H1 (cell line): ENCODE measurements around the gene SMYD3. TPM values are rescaled to one million over a fixed set of nuclear protein-coding genes. Genes with fewer than 3 reads are reported as not detected.

Experiments
- CTCF ChIA-PET: fragments of 300-600 bp; sonication (Branson Sonifier 250); formaldehyde crosslinking; loops from one replicate; lab custom pipeline; 2021; ENCODE audit not compliant: partially characterized antibody; lab: Charles Lee
- POLR2A ChIA-PET: fragments of 300-600 bp; sonication (Branson Sonifier 250); formaldehyde crosslinking; loops from one replicate; lab custom pipeline; 2021; ENCODE audit warnings: inconsistent platforms; ENCODE audit not compliant: partially characterized antibody; lab: Charles Lee
- DNase-seq, 2 experiments: peaks; one replicate each; pipeline versions ENCODE4 v3.0.0 to v3.0.0-alpha.2; 2010 to 2022; ENCODE audit warnings: low spot score in 2 of 2, low read depth in 1 of 2, mixed read lengths in 1 of 2
- FAIRE-seq: peaks from 2 replicates; lab custom pipeline; 2011; peaks lifted over from hg19 to GRCh38; lab: Jason Lieb, UNC
- H2AFZ ChIP-seq: 2 replicates; pipeline ENCODE4 v1.8.1; 2012; ENCODE audit warnings: low read length, inconsistent platforms
- H2AK5ac ChIP-seq: 2 replicates; pipeline ENCODE4 v1.6.1; 2013; ENCODE audit warnings: low read depth, low read length
- H2BK120ac ChIP-seq: replicated peaks from 2 replicates; pipeline ENCODE3; 2013; ENCODE audit warnings: low read depth, low read length, inconsistent platforms
- H2BK12ac ChIP-seq: 2 replicates; pipeline ENCODE4 v1.6.1; 2013; ENCODE audit warnings: low read depth, low read length
- H2BK15ac ChIP-seq: 2 replicates; pipeline ENCODE4 v1.6.1; 2013; ENCODE audit warnings: low read length
- H2BK20ac ChIP-seq: 2 replicates; pipeline ENCODE4 v1.6.1; 2013; ENCODE audit warnings: low read length
- H2BK5ac ChIP-seq: 2 replicates; pipeline ENCODE4 v1.6.1; 2013; ENCODE audit warnings: low read depth, low read length
- H3K14ac ChIP-seq: 2 replicates; pipeline ENCODE4 v1.6.1; 2013; ENCODE audit warnings: inconsistent platforms; ENCODE audit not compliant: insufficient read length
- H3K18ac ChIP-seq: 2 replicates; pipeline ENCODE4 v1.6.1; 2013; ENCODE audit warnings: low read length; ENCODE audit errors: extremely low read depth
- H3K23ac ChIP-seq: 2 replicates; pipeline ENCODE4 v1.6.1; 2013; ENCODE audit warnings: inconsistent platforms; ENCODE audit not compliant: insufficient read length
- H3K23me2 ChIP-seq: 2 replicates; pipeline ENCODE4 v1.6.1; 2013; ENCODE audit warnings: low read depth, low read length
- H3K27ac ChIP-seq: 2 replicates; pipeline ENCODE4 v1.6.1; 2011; ENCODE audit warnings: low read depth, low read length, inconsistent platforms
- H3K27me3 ChIP-seq, 4 experiments: replicated peaks in 1 of 4; 1 replicate in 1 of 4; 2 replicates in 3 of 4; pipeline versions ENCODE4 v1.6.1 to v1.8.1; 2011 to 2013; ENCODE audit warnings: low read length in 3 of 4, mild to moderate bottlenecking in 3 of 4, inconsistent platforms in 2 of 4, mixed read lengths in 2 of 4, moderate library complexity in 1 of 4; ENCODE audit not compliant: control insufficient read depth in 3 of 4, insufficient read depth in 3 of 4; ENCODE audit errors: extremely low read depth in 1 of 4
- H3K36me3 ChIP-seq, 4 experiments: 2 replicates each; pipeline versions ENCODE4 v1.6.1 to v1.8.1; 2011 to 2013; ENCODE audit warnings: mild to moderate bottlenecking in 4 of 4, low read length in 3 of 4, moderate library complexity in 2 of 4, control low read depth in 1 of 4, inconsistent platforms in 1 of 4; ENCODE audit not compliant: insufficient read depth in 4 of 4, control insufficient read depth in 2 of 4
- H3K4ac ChIP-seq: replicated peaks from 2 replicates; pipeline ENCODE3; 2013; ENCODE audit warnings: low read length, low read depth, mixed read lengths, inconsistent platforms; ENCODE audit not compliant: insufficient read length
- H3K4me1 ChIP-seq, 4 experiments: replicated peaks in 1 of 4; 1 replicate in 1 of 4; 2 replicates in 3 of 4; pipeline versions ENCODE4 v1.6.1 to v1.8.1; 2011 to 2013; ENCODE audit warnings: low read length in 3 of 4, inconsistent platforms in 2 of 4, mixed read lengths in 1 of 4; ENCODE audit not compliant: insufficient read depth in 4 of 4, control insufficient read depth in 3 of 4
- H3K4me2 ChIP-seq, 2 experiments: 2 replicates each; pipeline versions ENCODE4 v1.6.1 to v1.8.1; 2011 to 2013; ENCODE audit warnings: low read depth in 2 of 2, low read length in 2 of 2, control low read depth in 1 of 2, inconsistent platforms in 1 of 2, mild to moderate bottlenecking in 1 of 2; ENCODE audit not compliant: insufficient read depth in 1 of 2
- H3K4me3 ChIP-seq, 4 experiments: fragments of 200-600, 300-600 bp in 1 of 4; sonication (generic), shearing (Covaris generic), sonication (Bioruptor Twin) in 1 of 4; 2 replicates each; pipeline versions ENCODE4 v1.5.1 to v1.8.1; 2011 to 2016; ENCODE audit warnings: low read length in 4 of 4, low read depth in 3 of 4, control low read depth in 2 of 4, inconsistent platforms in 2 of 4, mild to moderate bottlenecking in 2 of 4, mixed read lengths in 1 of 4, moderate library complexity in 1 of 4; ENCODE audit not compliant: insufficient read depth in 2 of 4; ENCODE audit errors: extremely low read depth in 1 of 4
- H3K56ac ChIP-seq: replicated peaks from 2 replicates; pipeline ENCODE3; 2013; ENCODE audit warnings: low read depth, mild to moderate bottlenecking, mixed read lengths, low read length, inconsistent platforms; ENCODE audit not compliant: insufficient read length
- H3K79me1 ChIP-seq: 2 replicates; pipeline ENCODE4 v1.6.1; 2013; ENCODE audit warnings: low read depth, low read length, control low read depth
- H3K79me2 ChIP-seq, 2 experiments: 2 replicates each; pipeline versions ENCODE4 v1.6.1 to v1.8.1; 2012 to 2013; ENCODE audit warnings: low read length in 2 of 2, mild to moderate bottlenecking in 2 of 2, inconsistent platforms in 1 of 2; ENCODE audit not compliant: insufficient read depth in 2 of 2, control insufficient read depth in 1 of 2
- H3K9ac ChIP-seq, 4 experiments: replicated peaks in 1 of 4; 1 replicate in 1 of 4; 2 replicates in 3 of 4; pipeline versions ENCODE4 v1.6.1 to v1.8.1; 2011 to 2013; ENCODE audit warnings: low read depth in 3 of 4, low read length in 3 of 4, control low read depth in 2 of 4, mild to moderate bottlenecking in 2 of 4, moderate library complexity in 2 of 4, inconsistent platforms in 1 of 4; ENCODE audit errors: extremely low read depth in 1 of 4
- H3K9me3 ChIP-seq, 2 experiments: 2 replicates each; pipeline versions ENCODE4 v1.6.1 to v1.8.1; 2012 to 2013; ENCODE audit warnings: mild to moderate bottlenecking in 2 of 2, moderate library complexity in 2 of 2, control low read depth in 1 of 2, inconsistent platforms in 1 of 2, low read depth in 1 of 2, low read length in 1 of 2, mixed read lengths in 1 of 2; ENCODE audit not compliant: insufficient read depth in 2 of 2
- H4K20me1 ChIP-seq, 2 experiments: replicated peaks in 1 of 2; 2 replicates each; pipeline versions ENCODE3 to v1.8.1; 2011 to 2013; ENCODE audit warnings: inconsistent platforms in 2 of 2, low read length in 2 of 2, mild to moderate bottlenecking in 1 of 2; ENCODE audit not compliant: insufficient read depth in 2 of 2, control insufficient read depth in 1 of 2
- H4K5ac ChIP-seq: 2 replicates; pipeline ENCODE4 v1.6.1; 2013; ENCODE audit warnings: low read length, low read depth, mixed read lengths, inconsistent platforms; ENCODE audit not compliant: insufficient read length
- H4K8ac ChIP-seq: 2 replicates; pipeline ENCODE4 v1.8.0; 2013; ENCODE audit warnings: mild to moderate bottlenecking, moderate library complexity, low read length, inconsistent platforms; ENCODE audit not compliant: insufficient read depth; ENCODE audit errors: extremely low read depth
- H4K91ac ChIP-seq: replicated peaks from 2 replicates; pipeline ENCODE3; 2013; ENCODE audit warnings: low read length, mixed read lengths, inconsistent platforms; ENCODE audit not compliant: insufficient read length
- ATF2 ChIP-seq: IDR thresholded peaks from 2 replicates; pipeline ENCODE4 v1.6.1; 2012; ENCODE audit warnings: low read length, inconsistent platforms
- ATF3 ChIP-seq: IDR thresholded peaks from 2 replicates; pipeline ENCODE4 v1.6.1; 2011; ENCODE audit warnings: low read depth, mild to moderate bottlenecking, low read length; ENCODE audit not compliant: insufficient read depth
- MAX ChIP-seq: IDR thresholded peaks from 2 replicates; pipeline ENCODE4 v1.6.1; 2012; ENCODE audit warnings: inconsistent platforms
- NRF1 ChIP-seq: IDR thresholded peaks from 2 replicates; pipeline ENCODE4 v1.6.1; 2011; ENCODE audit warnings: mild to moderate bottlenecking, low read depth, low read length, improper control_type of control experiment
- PHF8 ChIP-seq: fragments of 200-600 bp; sonication (generic); conservative IDR thresholded peaks from 2 replicates; pipeline ENCODE4 v1.7.1; 2012; ENCODE audit warnings: low read depth, mild to moderate bottlenecking, inconsistent platforms, low read length, moderate library complexity
- POU5F1 ChIP-seq: IDR thresholded peaks from 2 replicates; pipeline ENCODE4 v1.6.1; 2011; ENCODE audit warnings: low read depth, mild to moderate bottlenecking, low read length, moderate library complexity
- SP2 ChIP-seq: IDR thresholded peaks from 2 replicates; pipeline ENCODE4 v1.6.1; 2012; ENCODE audit warnings: mild to moderate bottlenecking, low read length, inconsistent platforms
- YY1 ChIP-seq: IDR thresholded peaks from 2 replicates; pipeline ENCODE4 v1.6.1; 2011; ENCODE audit warnings: low read depth, mild to moderate bottlenecking, low read length
- ZNF274 ChIP-seq: IDR thresholded peaks from 2 replicates; pipeline ENCODE4 v1.7.0; 2012; ENCODE audit warnings: low read length, borderline replicate concordance; ENCODE audit errors: extremely low read depth
- WGBS, 2 experiments: shearing (Covaris generic) in 1 of 2; methylation state at CpG; one replicate each; pipeline versions ENCODE4 v1.1.6 to v1.1.7; 2013 to 2015; ENCODE audit warnings: low lambda C conversion rate in 2 of 2, mixed read lengths in 2 of 2, inconsistent platforms in 1 of 2, low coverage in 1 of 2, missing lambda C conversion rate in 1 of 2; ENCODE audit not compliant: insufficient replicate concordance in 2 of 2, insufficient coverage in 1 of 2, insufficient read length in 1 of 2; ENCODE audit errors: extremely low coverage in 1 of 2, missing lambda C conversion rate in 1 of 2; 5-methylcytosine and 5-hydroxymethylcytosine counted together
- polyA plus RNA-seq, 7 experiments: library from polyadenylated mRNA; depleted of rRNA in 3 of 7; stranded (reverse) in 5 of 7; unstranded in 2 of 7; fragments of >200 nt in 5 of 7; fragments of 200-250 nt in 2 of 7; gene quantifications; 1 replicate in 5 of 7; 2 replicates in 1 of 7; 4 replicates in 1 of 7; pipeline versions ENCODE4 v1.2.1 to v1.2.3, GENCODE V29; 2011 to 2013; ENCODE audit warnings: missing spikeins in 2 of 7, mixed read lengths in 2 of 7
- total RNA-seq: library from RNA; stranded (reverse); fragmentation: NEBNext Ultra II Directional; extraction: Animal tissue kit (Norgen Biotek cat#: 25700); gene quantifications from 2 replicates; pipeline ENCODE4 v1.2.1, GENCODE V29; 2021

Gene SMYD3
- total and polyA plus RNA-seq, 2 of the 8 experiments (the other 6 are each of a cell fraction or from before 2014, with no cell fraction given) = 17.3 to 25.4 TPM

GRCh38 chr1:246176126-246177024, 330.7 kb downstream of the SMYD3 start:
- Histone ChIP-seq H4K5ac (no peak overlapping the region), H4K91ac (no peak overlapping the region), H3K79me1 (no peaks in the 10 kb centered on the region; the same call in 1 of the 2 replicates), H3K14ac (no peak overlapping the region)
- CTCF ChIA-PET = interaction anchor here (0.6 to 1.2 kb wide), 3 partner anchors 20 to 1573 kb away, joined by 3 to 4 read pairs (median 3); no protein-coding TSS in a partner anchor
- no peak for TF ChIP-seq ATF3
- TF ChIP-seq MAX = no peak
- no peak for TF ChIP-seq SP2
- no peak for TF ChIP-seq ZNF274
- TF ChIP-seq NRF1 = no peak
- TF ChIP-seq ATF2 = no peak
- no peak for TF ChIP-seq POU5F1
- TF ChIP-seq YY1 = no peak
- no peak for TF ChIP-seq PHF8
- TF ChIP-seq, all 59 proteins: peak for 0
- H3K4ac ChIP-seq = no peak overlapping the region
- H3K9ac ChIP-seq = no peak overlapping the region
- H2AK5ac ChIP-seq = no peak overlapping the region
- no peak overlapping the region for H3K56ac ChIP-seq
- no peak overlapping the region for H4K8ac ChIP-seq
- H3K9me3 ChIP-seq = no peaks in the 10 kb centered on the region
- no peak overlapping the region for H2BK5ac ChIP-seq
- H3K79me2 ChIP-seq = no peaks in the 10 kb centered on the region
- no peak overlapping the region for H2BK120ac ChIP-seq
- H3K23ac ChIP-seq = no peak overlapping the region
- 85% methylated on average over 11 of the region's 11 CpGs; no CpG with 5 or more reads in 1 of the 2 experiments for WGBS, 2 experiments
- H4K20me1 ChIP-seq = peaks cover 0 to 1% of the 10 kb centered on the region in 2 experiments
- no peak overlapping the region for H3K4me2 ChIP-seq
- no peak overlapping the region for H2BK15ac ChIP-seq
- H3K27ac ChIP-seq = no peak overlapping the region
- no peaks in the 10 kb centered on the region for H3K23me2 ChIP-seq
- FAIRE-seq = no peak
- H3K18ac ChIP-seq = no peak overlapping the region
- H3K4me3 ChIP-seq = no peak overlapping the region
- H2BK12ac ChIP-seq = no peak overlapping the region
- no peak for DNase-seq
- H3K4me1 ChIP-seq = no peaks in the 10 kb centered on the region
- POLR2A ChIA-PET = no interaction called here
- H3K36me3 ChIP-seq = no peaks in the 10 kb centered on the region
- no peaks in the 10 kb centered on the region for H3K27me3 ChIP-seq
- H2BK20ac ChIP-seq = no peak overlapping the region
- H2AFZ ChIP-seq = no peak overlapping the region
